ENCODE data around the gene ZNF410.

Gene ZNF410

GRCh38 chr14:73955674-73956073, 69.0 kb downstream of the ZNF410 start:
- no peak for DNase-seq (ENCODE audit: low read depth)

GRCh38 chr14:73958591-73958990, 71.9 kb downstream of the ZNF410 start:
- no peak for DNase-seq (ENCODE audit: low read depth)

- no peak for DNase-seq (ENCODE audit: low read depth)
Observed at GRCh38 chr14:73961192-73961591, 74.5 kb downstream of the ZNF410 start.

- no peak for DNase-seq (ENCODE audit: low read depth)
Observed at GRCh38 chr14:73965216-73965615, 78.6 kb downstream of the ZNF410 start.

GRCh38 chr14:73968885-73969284, 82.2 kb downstream of the ZNF410 start:
- DNase-seq (ENCODE audit: low read depth): no peak

GRCh38 chr14:73973497-73973896, 86.8 kb downstream of the ZNF410 start:
- no peak for DNase-seq (ENCODE audit: low read depth)

- no peak for DNase-seq (ENCODE audit: low read depth)
Observed at GRCh38 chr14:73976125-73976524, 89.5 kb downstream of the ZNF410 start.

GRCh38 chr14:73977896-73978295, 91.2 kb downstream of the ZNF410 start:
- DNase-seq (ENCODE audit: low read depth): no peak

All from activated T-helper 1 cell treated with Interleukin-2 at 50 U/mL for 16 hours (primary cell).